Measurements from ENCODE around the gene QPCTL. TPM values are rescaled to one million over a fixed set of nuclear protein-coding genes. Genes with fewer than 3 reads are reported as not detected.
A peak's percentile ranks its signal among the peaks of the same experiment; 100 is the strongest.

Gene QPCTL
- total RNA-seq (ENCODE audit: unreplicated experiment): 2.6 TPM
- long read RNA-seq, partial matches to known transcripts: 0 of 1 reads
- long read RNA-seq, other reads (novel, unspliced or antisense): 1 of 1 reads

GRCh38 chr19:45692187-45693105, at the start of gene QPCTL:
TSS of gene QPCTL (plus strand) at chr19:45692666. CDS start at chr19:45692704, 38 bp downstream.
- peak; percentile 96 for DNase-seq
- TF ChIP-seq CTCF (IDR thresholded peaks at IDR 0.05; ENCODE audit: partially characterized antibody, unreplicated experiment): no peak
- Mint-ChIP-seq H3K27ac (ENCODE audit: unreplicated experiment) (peak within 1 kb of the TSS; percentile 93), H3K27me3 (ENCODE audit: unreplicated experiment) (peaks cover 2% of the 10 kb centered on the region), H3K36me3 (ENCODE audit: unreplicated experiment) (no peaks in the 10 kb centered on the region), H3K4me3 (ENCODE audit: unreplicated experiment) (peak within 1 kb of the TSS; percentile 99), H3K4me1 (ENCODE audit: low read depth, unreplicated experiment) (peaks cover 2% of the 10 kb centered on the region), H3K9me3 (ENCODE audit: unreplicated experiment) (peaks cover 7% of the 10 kb centered on the region)

- DNase-seq: peak; percentile 96
- H3K27ac Mint-ChIP-seq (ENCODE audit: unreplicated experiment): peak overlapping the region; percentile 72
- peaks cover 7% of the 10 kb centered on the region for H3K27me3 Mint-ChIP-seq (ENCODE audit: unreplicated experiment)
- peak overlapping the region; percentile 90 for H3K4me3 Mint-ChIP-seq (ENCODE audit: unreplicated experiment)
- H3K9me3 Mint-ChIP-seq (ENCODE audit: unreplicated experiment): peaks cover 7% of the 10 kb centered on the region
- H3K4me1 Mint-ChIP-seq (ENCODE audit: low read depth, unreplicated experiment): peaks cover 16% of the 10 kb centered on the region
- TF ChIP-seq CTCF (IDR thresholded peaks at IDR 0.05; ENCODE audit: partially characterized antibody, unreplicated experiment): peak; percentile 99
- peaks cover 8% of the 10 kb centered on the region for H3K36me3 Mint-ChIP-seq (ENCODE audit: unreplicated experiment)
Observed at GRCh38 chr19:45643024-45643926, 49.2 kb upstream of the QPCTL start.

GRCh38 chr19:45643927-45644771, 48.3 kb upstream of the QPCTL start:
- Mint-ChIP-seq H3K36me3 (ENCODE audit: unreplicated experiment) (peaks cover 8% of the 10 kb centered on the region), H3K9me3 (ENCODE audit: unreplicated experiment) (peaks cover 7% of the 10 kb centered on the region), H3K27ac (ENCODE audit: unreplicated experiment) (peak overlapping the region; percentile 60), H3K27me3 (ENCODE audit: unreplicated experiment) (peaks cover 7% of the 10 kb centered on the region), H3K4me1 (ENCODE audit: low read depth, unreplicated experiment) (peaks cover 11% of the 10 kb centered on the region), H3K4me3 (ENCODE audit: unreplicated experiment) (peak overlapping the region; percentile 90)
- TF ChIP-seq CTCF (IDR thresholded peaks at IDR 0.05; ENCODE audit: partially characterized antibody, unreplicated experiment): no peak
- peak; percentile 32 for DNase-seq

GRCh38 chr19:45645068-45645630, 47.3 kb upstream of the QPCTL start:
- no peak for DNase-seq
- Mint-ChIP-seq H3K27ac (ENCODE audit: unreplicated experiment) (no peak overlapping the region), H3K9me3 (ENCODE audit: unreplicated experiment) (peaks cover 6% of the 10 kb centered on the region), H3K27me3 (ENCODE audit: unreplicated experiment) (peaks cover 7% of the 10 kb centered on the region), H3K36me3 (ENCODE audit: unreplicated experiment) (peaks cover 8% of the 10 kb centered on the region), H3K4me3 (ENCODE audit: unreplicated experiment) (peak overlapping the region; percentile 90), H3K4me1 (ENCODE audit: low read depth, unreplicated experiment) (peaks cover 11% of the 10 kb centered on the region)
- TF ChIP-seq CTCF (IDR thresholded peaks at IDR 0.05; ENCODE audit: partially characterized antibody, unreplicated experiment): no peak

Measured in glutamatergic neuron (in vitro differentiated cells).